HG03280 (cell line): ENCODE results near the gene IFFO2.

Experiments used
- ATAC-seq: cut with Tn5 transposase; IDR thresholded peaks from one replicate; pipeline ENCODE4 v1.9.1; 2021; ENCODE audit warnings: mild to moderate bottlenecking, moderate library complexity; ENCODE audit not compliant: unreplicated experiment

IFFO2 gene

GRCh38 chr1:18858070-18858688 lies 98.3 kb downstream of the IFFO2 start:
- ATAC-seq, result no peak

GRCh38 chr1:18856435-18856834 lies 100.0 kb downstream of the IFFO2 start:
- no peak for ATAC-seq

GRCh38 chr1:18855573-18855972 lies 100.9 kb downstream of the IFFO2 start:
- ATAC-seq, result no peak

- ATAC-seq, result no peak
These were observed 102.0 kb downstream of the IFFO2 start for GRCh38 chr1:18854331-18855025.
